ENCODE results near the gene AMBRA1. TPM values are rescaled to one million over a fixed set of nuclear protein-coding genes. Genes with fewer than 3 reads are reported as not detected.

AMBRA1 gene
- total RNA-seq, 3 donors from 2014 or later (not counting 1 experiment from before 2014, with no cell fraction given) = 41.3 to 52.7 (median 46.2) TPM

DNA sequence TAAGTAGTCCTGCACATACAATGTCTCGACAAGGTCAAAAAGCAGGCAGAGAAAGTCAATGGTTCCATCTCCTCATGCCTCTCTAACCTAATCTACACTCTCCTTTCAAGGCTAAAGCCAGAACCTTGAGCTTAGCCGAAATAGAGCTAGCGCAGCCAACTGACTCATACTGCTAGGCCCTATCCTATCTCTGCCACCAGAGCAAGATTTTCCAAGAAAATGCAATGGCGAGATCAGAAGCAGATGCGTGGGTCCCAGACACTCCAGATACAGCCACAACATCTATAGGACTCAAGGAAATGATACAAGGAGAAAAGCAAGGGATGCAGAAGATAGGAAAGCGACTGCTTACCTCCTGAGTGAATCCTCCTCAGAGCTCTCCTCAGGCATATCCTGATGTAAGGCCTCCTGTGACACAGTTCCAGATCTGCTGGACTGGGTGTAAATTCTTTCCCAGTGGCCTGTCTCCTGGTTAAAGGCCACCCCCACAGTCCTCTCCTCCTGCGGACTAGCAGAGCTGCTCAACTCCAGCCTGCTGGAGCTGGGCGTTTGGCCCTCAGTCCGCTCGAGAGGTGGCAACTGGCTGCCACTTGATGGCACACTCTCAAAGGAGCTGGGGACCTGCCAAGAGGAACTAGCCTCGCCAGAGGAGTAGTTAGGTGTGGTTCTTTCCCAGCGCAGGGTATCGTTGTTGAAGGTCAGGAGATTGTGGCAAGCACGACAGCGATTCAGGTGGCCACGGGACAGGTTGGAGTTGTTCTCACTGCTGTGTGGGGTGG is 52.0 kb downstream of the AMBRA1 start:
- Histone ChIP-seq H3K4me3 (ENCODE audit: low read length) (no peak overlapping the region), H3K4me1 (ENCODE audit: control insufficient read depth, insufficient read depth, low read length) (no peaks in the 10 kb centered on the region), H3K27me3 (ENCODE audit: control insufficient read depth, insufficient read depth, low read length) (no peaks in the 10 kb centered on the region), H3K27ac (ENCODE audit: low read length) (no peak overlapping the region), H3K9me3 (ENCODE audit: control insufficient read depth, insufficient read depth, low read length) (no peaks in the 10 kb centered on the region), H3K36me3 (ENCODE audit: control insufficient read depth, insufficient read depth, low read length) (peaks cover 65% of the 10 kb centered on the region)
- DNase-seq (no peak), ATAC-seq (no peak)
- Mint-ChIP-seq H3K27me3 (ENCODE audit: low read depth in 2 of 2) (no peaks in the 10 kb centered on the region), H3K36me3 (peaks cover 14% of the 10 kb centered on the region), H3K4me1 (peaks cover 18 to 20% of the 10 kb centered on the region in 2 donors), H3K27ac (no peak overlapping the region), H3K9me3 (no peaks in the 10 kb centered on the region), H3K4me3 (no peak overlapping the region)
- TF ChIP-seq, protein P1, sequence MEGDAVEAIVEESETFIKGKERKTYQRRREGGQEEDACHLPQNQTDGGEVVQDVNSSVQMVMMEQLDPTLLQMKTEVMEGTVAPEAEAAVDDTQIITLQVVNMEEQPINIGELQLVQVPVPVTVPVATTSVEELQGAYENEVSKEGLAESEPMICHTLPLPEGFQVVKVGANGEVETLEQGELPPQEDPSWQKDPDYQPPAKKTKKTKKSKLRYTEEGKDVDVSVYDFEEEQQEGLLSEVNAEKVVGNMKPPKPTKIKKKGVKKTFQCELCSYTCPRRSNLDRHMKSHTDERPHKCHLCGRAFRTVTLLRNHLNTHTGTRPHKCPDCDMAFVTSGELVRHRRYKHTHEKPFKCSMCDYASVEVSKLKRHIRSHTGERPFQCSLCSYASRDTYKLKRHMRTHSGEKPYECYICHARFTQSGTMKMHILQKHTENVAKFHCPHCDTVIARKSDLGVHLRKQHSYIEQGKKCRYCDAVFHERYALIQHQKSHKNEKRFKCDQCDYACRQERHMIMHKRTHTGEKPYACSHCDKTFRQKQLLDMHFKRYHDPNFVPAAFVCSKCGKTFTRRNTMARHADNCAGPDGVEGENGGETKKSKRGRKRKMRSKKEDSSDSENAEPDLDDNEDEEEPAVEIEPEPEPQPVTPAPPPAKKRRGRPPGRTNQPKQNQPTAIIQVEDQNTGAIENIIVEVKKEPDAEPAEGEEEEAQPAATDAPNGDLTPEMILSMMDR (IDR thresholded peaks at IDR 0.05) = no peak
- intact Hi-C loops (cut with micrococcal nuclease) = no loop called here
- WGBS (ENCODE audit: insufficient coverage) = 93% methylated on average over 16 of the region's 16 CpGs

DNA sequence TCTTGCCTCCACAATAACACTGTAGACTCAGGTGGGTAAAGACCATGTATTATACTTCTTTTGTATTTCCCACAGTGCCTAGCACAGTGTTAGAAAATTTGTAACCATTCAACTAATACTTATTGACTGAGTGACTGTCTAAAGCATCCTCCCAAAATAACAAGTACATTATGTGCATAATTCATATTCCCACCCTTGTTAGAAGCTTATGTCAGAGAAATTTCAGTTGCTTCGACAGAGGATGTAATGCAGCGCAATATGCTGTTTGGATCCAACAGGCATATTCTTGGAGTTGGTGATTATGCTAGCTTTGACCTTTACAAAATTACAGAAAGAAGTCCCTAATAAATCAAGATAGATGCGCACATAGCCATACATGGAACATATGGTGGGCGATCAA is 53.0 kb downstream of the AMBRA1 start:
- Mint-ChIP-seq H3K9me3 (no peaks in the 10 kb centered on the region), H3K27ac (peak overlapping the region in 1 of 2 donors; percentile 7), H3K4me3 (no peak overlapping the region), H3K4me1 (peaks cover 28 to 30% of the 10 kb centered on the region in 2 donors), H3K27me3 (ENCODE audit: low read depth in 2 of 2) (no peaks in the 10 kb centered on the region), H3K36me3 (peaks cover 14% of the 10 kb centered on the region)
- DNase-seq (no peak), ATAC-seq (no peak)
- H3K27ac ChIP-seq (ENCODE audit: low read length) = no peak overlapping the region
- no peak overlapping the region for H3K4me3 ChIP-seq (ENCODE audit: low read length)
- TF ChIP-seq, protein P1 (IDR thresholded peaks at IDR 0.05) = no peak
- intact Hi-C loops (cut with micrococcal nuclease) = no loop called here
- 100% methylated on average over 2 of the region's 4 CpGs for WGBS (ENCODE audit: insufficient coverage)
- no peaks in the 10 kb centered on the region for H3K4me1 ChIP-seq (ENCODE audit: control insufficient read depth, insufficient read depth, low read length)
- no peaks in the 10 kb centered on the region for H3K9me3 ChIP-seq (ENCODE audit: control insufficient read depth, insufficient read depth, low read length)
- H3K27me3 ChIP-seq (ENCODE audit: control insufficient read depth, insufficient read depth, low read length) = no peaks in the 10 kb centered on the region
- H3K36me3 ChIP-seq (ENCODE audit: control insufficient read depth, insufficient read depth, low read length) = peaks cover 57% of the 10 kb centered on the region

DNA sequence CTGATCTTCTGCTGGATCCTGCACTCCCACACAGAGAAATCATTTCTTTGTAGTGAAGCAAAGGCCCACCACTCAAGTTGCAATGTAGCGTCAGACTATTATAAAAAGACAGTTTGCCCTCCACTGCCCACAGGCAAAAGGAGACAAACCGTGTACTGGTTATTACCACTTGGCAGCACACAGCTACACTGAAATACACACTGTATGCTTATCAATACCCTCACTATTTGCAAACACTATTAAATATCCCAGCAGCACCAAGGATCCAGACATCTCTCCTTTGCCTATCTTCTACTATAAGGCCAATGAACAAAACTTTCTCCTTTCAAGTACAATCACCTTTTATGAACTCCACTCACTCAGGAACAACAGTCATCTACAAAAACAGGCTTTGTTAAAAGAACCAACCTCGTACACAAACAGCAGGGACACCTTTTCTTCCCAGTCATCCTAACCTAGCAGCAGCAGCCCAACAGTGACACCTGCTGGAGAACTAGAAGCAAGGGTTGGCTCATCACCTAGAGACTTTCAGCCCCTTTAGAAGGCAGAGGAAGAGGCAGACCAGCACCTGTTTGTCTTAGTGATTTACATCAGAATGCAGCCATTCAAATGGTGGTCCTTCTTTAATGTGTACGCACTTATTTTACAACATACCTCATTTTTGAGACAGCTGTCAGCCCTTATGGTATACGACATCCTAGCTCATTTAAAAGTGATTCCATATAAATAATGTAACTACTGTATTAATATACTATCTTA is 56.1 kb downstream of the AMBRA1 start:
- Histone ChIP-seq H3K36me3 (ENCODE audit: control insufficient read depth, insufficient read depth, low read length) (peaks cover 29% of the 10 kb centered on the region), H3K4me3 (ENCODE audit: low read length) (no peak overlapping the region), H3K27ac (ENCODE audit: low read length) (no peak overlapping the region), H3K27me3 (ENCODE audit: control insufficient read depth, insufficient read depth, low read length) (no peaks in the 10 kb centered on the region), H3K9me3 (ENCODE audit: control insufficient read depth, insufficient read depth, low read length) (no peaks in the 10 kb centered on the region), H3K4me1 (ENCODE audit: control insufficient read depth, insufficient read depth, low read length) (no peaks in the 10 kb centered on the region)
- Mint-ChIP-seq H3K9me3 (no peaks in the 10 kb centered on the region), H3K4me3 (no peak overlapping the region), H3K27me3 (ENCODE audit: low read depth in 2 of 2) (no peaks in the 10 kb centered on the region), H3K4me1 (peaks cover 39 to 49% of the 10 kb centered on the region in 2 donors), H3K36me3 (no peaks in the 10 kb centered on the region), H3K27ac (no peak overlapping the region)
- TF ChIP-seq, protein P1 (IDR thresholded peaks at IDR 0.05) = peak; percentile 83
- intact Hi-C loops (cut with micrococcal nuclease) = no loop called here
- ATAC-seq (peak; percentile 75 to 91 (median 89)), DNase-seq (peak; percentile 33 to 82)
- 71% methylated on average over 4 of the region's 5 CpGs for WGBS (ENCODE audit: insufficient coverage)

Data from natural killer cell (primary cell).